ENCODE results near the gene JUNB. TPM values are rescaled to one million over a fixed set of nuclear protein-coding genes. Genes with fewer than 3 reads are reported as not detected.

Gene JUNB
- total and polyA plus RNA-seq, 2 experiments from 2014 or later, result 37.2 to 103 TPM

DNA sequence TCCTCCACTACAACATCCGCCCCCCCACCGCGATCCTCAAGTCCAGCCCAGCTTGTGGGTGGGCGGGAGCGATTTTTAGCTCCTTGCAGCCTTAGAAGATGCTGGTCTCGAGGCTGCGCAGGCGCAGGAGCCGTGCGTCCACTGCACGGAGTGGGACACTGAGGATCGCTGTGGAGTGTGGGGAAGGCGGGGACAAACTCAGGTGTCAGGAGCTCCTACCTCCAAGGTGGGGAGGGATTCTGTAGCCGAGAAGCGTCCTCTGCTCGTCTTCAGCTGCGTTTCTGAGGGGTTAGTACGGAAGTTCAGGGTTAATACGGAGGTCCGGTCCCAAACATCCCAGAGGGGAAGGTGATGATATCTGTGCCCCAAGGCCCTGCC lies 43.3 kb downstream of the JUNB start, which contains the start of gene RTBDN:
TSS of gene RTBDN (minus strand) at position 14 of the 378 bp plus-strand sequence. CDS start 4,600 bp downstream, outside the sequence.
- Histone ChIP-seq H3K9me3 (ENCODE audit: low read depth) (no peaks in the 10 kb centered on the region), H3K27ac (no peak within 1 kb of the TSS), H3K4me3 (peak within 1 kb of the TSS; percentile 53), H3K36me3 (no peaks in the 10 kb centered on the region), H3K4me1 (ENCODE audit: low read depth) (no peaks in the 10 kb centered on the region), H3K27me3 (peaks cover 50% of the 10 kb centered on the region)
- no peak for TF ChIP-seq CTCF (IDR thresholded peaks at IDR 0.05; ENCODE audit: low read depth, low read length)
- DNase-seq (ENCODE audit: low read depth in 1 of 2, low spot score in 1 of 2), result no peak

- no peak for TF ChIP-seq CTCF (IDR thresholded peaks at IDR 0.05; ENCODE audit: low read depth, low read length)
- no peaks in the 10 kb centered on the region for H3K9me3 ChIP-seq (ENCODE audit: low read depth)
- H3K4me1 ChIP-seq (ENCODE audit: low read depth), result no peaks in the 10 kb centered on the region
- peaks cover 50% of the 10 kb centered on the region for H3K27me3 ChIP-seq
- no peaks in the 10 kb centered on the region for H3K36me3 ChIP-seq
- H3K27ac ChIP-seq, result no peak overlapping the region
- H3K4me3 ChIP-seq, result no peak overlapping the region
- DNase-seq (ENCODE audit: low read depth in 1 of 2, low spot score in 1 of 2), result peak; percentile 21 to 40
These were observed 43.9 kb downstream of the JUNB start for GRCh38 chr19:12834976-12835757.

DNA sequence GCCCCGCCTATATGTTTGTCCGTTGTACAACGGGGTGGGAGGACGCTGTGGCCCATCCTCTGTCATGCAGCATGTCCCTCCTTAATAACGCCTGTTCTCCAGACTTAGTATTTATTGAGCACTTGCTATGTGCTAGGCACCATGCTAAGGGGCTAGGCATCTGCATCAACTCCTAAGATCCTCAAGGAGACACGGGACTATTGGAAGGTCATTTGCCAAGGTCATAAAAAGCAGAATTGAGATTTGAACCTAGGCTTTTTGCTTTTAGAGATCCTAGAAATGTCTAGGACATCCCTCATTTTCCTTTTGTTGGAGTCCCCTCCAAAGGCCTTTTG lies 45.2 kb downstream of the JUNB start:
- Histone ChIP-seq H3K27ac (no peak overlapping the region), H3K9me3 (ENCODE audit: low read depth) (no peaks in the 10 kb centered on the region), H3K36me3 (no peaks in the 10 kb centered on the region), H3K4me1 (ENCODE audit: low read depth) (no peaks in the 10 kb centered on the region), H3K4me3 (no peak overlapping the region), H3K27me3 (peaks cover 47% of the 10 kb centered on the region)
- TF ChIP-seq CTCF (IDR thresholded peaks at IDR 0.05; ENCODE audit: low read depth, low read length), result no peak
- no peak for DNase-seq (ENCODE audit: low read depth in 1 of 2, low spot score in 1 of 2)

DNA sequence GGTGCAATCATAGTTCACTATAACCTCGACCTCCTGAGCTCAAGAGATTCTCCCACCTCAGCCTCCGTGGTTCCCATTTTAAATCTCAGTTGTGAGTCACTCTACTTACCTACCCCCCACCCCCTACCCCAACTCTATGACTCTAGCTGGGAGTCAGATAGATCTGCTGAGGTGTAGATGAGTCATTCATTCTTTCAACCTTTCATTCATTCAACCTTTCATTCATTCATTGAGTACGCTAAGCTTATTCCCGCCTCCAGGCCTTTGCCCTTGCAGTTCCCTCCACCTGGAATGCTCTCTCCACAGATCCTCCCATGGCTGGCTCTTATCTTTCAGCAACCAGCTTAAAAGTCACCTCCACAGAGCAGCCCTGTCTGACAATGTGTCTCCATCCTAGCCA lies 45.9 kb downstream of the JUNB start:
- TF ChIP-seq CTCF (IDR thresholded peaks at IDR 0.05; ENCODE audit: low read depth, low read length), result no peak
- H3K36me3 ChIP-seq, result no peaks in the 10 kb centered on the region
- H3K4me3 ChIP-seq, result no peak overlapping the region
- no peaks in the 10 kb centered on the region for H3K4me1 ChIP-seq (ENCODE audit: low read depth)
- H3K27ac ChIP-seq, result no peak overlapping the region
- peaks cover 43% of the 10 kb centered on the region for H3K27me3 ChIP-seq
- no peak for DNase-seq (ENCODE audit: low read depth in 1 of 2, low spot score in 1 of 2)
- H3K9me3 ChIP-seq (ENCODE audit: low read depth), result no peaks in the 10 kb centered on the region

GRCh38 chr19:12838182-12838885 lies 47.0 kb downstream of the JUNB start, which contains the start of gene MAST1:
MAST1 (plus strand) TSS chr19:12838515; CDS start chr19:12838573, 58 bp downstream.
- DNase-seq (ENCODE audit: low read depth in 1 of 2, low spot score in 1 of 2), result peak; percentile 27 to 86
- peak within 1 kb of the TSS; percentile 75 for H3K4me3 ChIP-seq
- H3K36me3 ChIP-seq, result no peaks in the 10 kb centered on the region
- H3K9me3 ChIP-seq (ENCODE audit: low read depth), result no peaks in the 10 kb centered on the region
- H3K27me3 ChIP-seq, result peaks cover 42% of the 10 kb centered on the region
- H3K4me1 ChIP-seq (ENCODE audit: low read depth), result no peaks in the 10 kb centered on the region
- no peak within 1 kb of the TSS for H3K27ac ChIP-seq
- TF ChIP-seq CTCF (IDR thresholded peaks at IDR 0.05; ENCODE audit: low read depth, low read length), result no peak
